Measurements from ENCODE around the gene ENTPD8.

GRCh38 chr9:137422604-137423513 is 18.3 kb downstream of the ENTPD8 start, which contains the start of the genes EXD3 and NOXA1:
- TF ChIP-seq CTCF (conservative IDR thresholded peaks at IDR 0.05 in 1 of 2, IDR thresholded peaks at IDR 0.05 in 1 of 2; ENCODE audit: extremely low read depth in 1 of 2, insufficient read depth in 1 of 2, low read depth in 1 of 2, low read length in 2 of 2), result peak; percentile 20 to 67
- no peak for TF ChIP-seq EZH2 (IDR thresholded peaks at IDR 0.05; ENCODE audit: borderline replicate concordance, low read length)
